Right cardiac atrium (tissue), 5 donors: Measurements from ENCODE around the gene SENP5. TPM values are rescaled to one million over a fixed set of nuclear protein-coding genes. Genes with fewer than 3 reads are reported as not detected.

ENCODE experiments used
- polyA plus RNA-seq: library from polyadenylated mRNA; stranded (reverse); fragments of 200-250 nt; gene quantifications from one replicate; pipeline ENCODE4 v1.2.3, GENCODE V29; 2013
- total RNA-seq, 4 donors: library from RNA; stranded (reverse); fragmentation: NEBNext Ultra II Directional; extraction: Animal tissue kit (Norgen Biotek cat#: 25700); gene quantifications; one replicate each; pipeline ENCODE4 v1.2.1, GENCODE V29; 2021
- donor health status: healthy with polysubstance abuse.
- donor health status: DM: no; HTN: yes; CAD: no.
- donor health status: DM: no; HTN: no; CAD: no.
- donor health status: DM: no; HTN: yes; CAD: no; lungs with severe emphysema.
- donor health status: DM: yes; HTN: yes; CAD: no.

The SENP5 gene
- total and polyA plus RNA-seq, 5 donors = 9.3 to 31.0 (median 21.0) TPM

Other genes with a start within 250 kb of the SENP5 start
- 1 to 10 TPM; 3.3 to 4.5 (median 3.6) TPM for gene NRROS, start 228.2 kb upstream of the SENP5 start, total RNA-seq
- gene NRROS, start 228.2 kb upstream of the SENP5 start, polyA plus RNA-seq = 2.2 TPM
- gene CEP19, start 155.7 kb upstream of the SENP5 start, total RNA-seq = 1 to 10 TPM; 1.3 to 2.4 (median 1.7) TPM
- gene CEP19, start 155.7 kb upstream of the SENP5 start, polyA plus RNA-seq = 1.4 TPM
- gene PIGX, start 155.5 kb upstream of the SENP5 start, total RNA-seq = 10 to 100 TPM; 15.9 to 18.4 (median 16.4) TPM
- gene PIGX, start 155.5 kb upstream of the SENP5 start, polyA plus RNA-seq = 12.0 TPM
- gene PAK2, start 128.1 kb upstream of the SENP5 start, total RNA-seq = 10 to 100 TPM; 47.0 to 84.2 (median 54.0) TPM
- 21.8 TPM for gene PAK2, start 128.1 kb upstream of the SENP5 start, polyA plus RNA-seq
- 10 to 100 TPM; 35.5 to 43.4 (median 37.0) TPM for gene NCBP2, start 74.6 kb downstream of the SENP5 start, total RNA-seq
- 30.9 TPM for gene NCBP2, start 74.6 kb downstream of the SENP5 start, polyA plus RNA-seq
- 1 to 10 TPM; 3.4 to 5.2 (median 4.3) TPM for gene PIGZ, start 100.9 kb downstream of the SENP5 start, total RNA-seq
- gene PIGZ, start 100.9 kb downstream of the SENP5 start, polyA plus RNA-seq = 3.6 TPM
- 1 to 10 TPM; 1.2 to 6.5 (median 2.9) TPM for gene MELTF, start 161.9 kb downstream of the SENP5 start, total RNA-seq
- gene MELTF, start 161.9 kb downstream of the SENP5 start, polyA plus RNA-seq = 2.4 TPM